GM19099 (cell line): ENCODE results near the gene ABCC4.

ENCODE experiments used
- POLR2A ChIP-seq: IDR thresholded peaks from 3 replicates; pipeline ENCODE4 v1.6.1; 2011; ENCODE audit warnings: low read depth; ENCODE audit not compliant: insufficient read length; ENCODE audit errors: extremely low read depth

The ABCC4 gene, protein sequence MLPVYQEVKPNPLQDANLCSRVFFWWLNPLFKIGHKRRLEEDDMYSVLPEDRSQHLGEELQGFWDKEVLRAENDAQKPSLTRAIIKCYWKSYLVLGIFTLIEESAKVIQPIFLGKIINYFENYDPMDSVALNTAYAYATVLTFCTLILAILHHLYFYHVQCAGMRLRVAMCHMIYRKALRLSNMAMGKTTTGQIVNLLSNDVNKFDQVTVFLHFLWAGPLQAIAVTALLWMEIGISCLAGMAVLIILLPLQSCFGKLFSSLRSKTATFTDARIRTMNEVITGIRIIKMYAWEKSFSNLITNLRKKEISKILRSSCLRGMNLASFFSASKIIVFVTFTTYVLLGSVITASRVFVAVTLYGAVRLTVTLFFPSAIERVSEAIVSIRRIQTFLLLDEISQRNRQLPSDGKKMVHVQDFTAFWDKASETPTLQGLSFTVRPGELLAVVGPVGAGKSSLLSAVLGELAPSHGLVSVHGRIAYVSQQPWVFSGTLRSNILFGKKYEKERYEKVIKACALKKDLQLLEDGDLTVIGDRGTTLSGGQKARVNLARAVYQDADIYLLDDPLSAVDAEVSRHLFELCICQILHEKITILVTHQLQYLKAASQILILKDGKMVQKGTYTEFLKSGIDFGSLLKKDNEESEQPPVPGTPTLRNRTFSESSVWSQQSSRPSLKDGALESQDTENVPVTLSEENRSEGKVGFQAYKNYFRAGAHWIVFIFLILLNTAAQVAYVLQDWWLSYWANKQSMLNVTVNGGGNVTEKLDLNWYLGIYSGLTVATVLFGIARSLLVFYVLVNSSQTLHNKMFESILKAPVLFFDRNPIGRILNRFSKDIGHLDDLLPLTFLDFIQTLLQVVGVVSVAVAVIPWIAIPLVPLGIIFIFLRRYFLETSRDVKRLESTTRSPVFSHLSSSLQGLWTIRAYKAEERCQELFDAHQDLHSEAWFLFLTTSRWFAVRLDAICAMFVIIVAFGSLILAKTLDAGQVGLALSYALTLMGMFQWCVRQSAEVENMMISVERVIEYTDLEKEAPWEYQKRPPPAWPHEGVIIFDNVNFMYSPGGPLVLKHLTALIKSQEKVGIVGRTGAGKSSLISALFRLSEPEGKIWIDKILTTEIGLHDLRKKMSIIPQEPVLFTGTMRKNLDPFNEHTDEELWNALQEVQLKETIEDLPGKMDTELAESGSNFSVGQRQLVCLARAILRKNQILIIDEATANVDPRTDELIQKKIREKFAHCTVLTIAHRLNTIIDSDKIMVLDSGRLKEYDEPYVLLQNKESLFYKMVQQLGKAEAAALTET (N-terminal part only)

DNA sequence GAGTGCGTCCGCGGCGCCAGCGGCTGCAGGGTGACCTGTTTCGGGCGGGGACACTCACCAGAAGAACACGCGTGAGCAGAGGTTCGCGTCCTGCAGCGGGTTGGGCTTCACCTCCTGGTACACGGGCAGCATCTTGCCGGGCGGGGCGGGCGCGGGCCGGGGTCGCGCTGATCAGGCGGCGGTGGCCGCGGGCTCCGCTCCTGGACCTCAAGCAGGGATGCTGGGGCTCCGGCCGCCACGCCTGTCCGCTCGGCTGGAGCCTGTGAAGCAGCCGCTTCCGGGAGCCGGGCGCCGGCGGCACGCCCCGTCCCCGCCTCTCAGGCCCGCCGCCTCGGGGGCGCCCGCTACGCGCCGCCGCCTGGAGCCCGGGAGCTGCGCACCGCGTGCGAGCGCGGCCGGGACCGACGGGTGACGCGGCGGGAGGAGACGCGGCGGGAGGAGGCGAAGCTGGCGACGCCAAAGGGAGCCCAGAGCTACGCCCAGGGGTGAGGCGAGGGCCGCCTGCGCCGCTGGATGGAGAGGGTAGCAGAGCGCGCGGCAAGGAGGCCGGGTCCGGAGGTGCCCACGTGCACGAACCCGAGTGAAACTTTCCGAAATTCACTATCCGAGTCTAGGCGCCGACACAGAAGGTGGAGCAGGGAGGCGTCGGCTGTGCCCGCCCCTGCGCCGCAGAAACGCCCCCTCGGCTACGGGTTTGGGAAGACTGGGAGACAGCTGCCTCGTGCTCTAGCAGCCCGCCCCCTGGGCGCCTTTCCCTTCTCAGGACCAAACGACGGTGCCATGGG lies at the start of gene ABCC4:
ABCC4 (minus strand) TSS at position 269 of the 785 bp plus-strand sequence; CDS start at position 132, 137 bp downstream.
- peak; percentile 59 for TF ChIP-seq POLR2A

DNA sequence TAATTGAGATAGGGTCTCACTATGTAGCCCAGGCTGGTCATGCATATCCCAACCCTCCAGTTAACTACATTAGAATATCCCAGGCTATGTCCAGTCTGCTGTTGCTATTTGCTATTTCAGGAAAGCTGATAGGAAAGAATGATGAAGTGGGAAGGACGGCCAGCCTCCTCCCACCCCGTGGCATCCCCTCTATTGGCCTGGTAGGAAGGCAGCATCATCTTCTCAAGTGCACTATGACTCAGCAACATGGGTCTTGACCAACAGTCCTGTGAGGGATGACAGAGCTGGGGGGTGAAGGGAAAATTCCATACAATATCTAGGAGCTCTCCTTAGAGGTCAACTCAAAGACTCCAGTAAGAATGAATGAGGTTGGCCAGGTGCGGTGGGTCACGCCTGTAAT lies 48.0 kb upstream of the ABCC4 start:
- TF ChIP-seq POLR2A: no peak

- no peak for TF ChIP-seq POLR2A
These were observed 42.7 kb upstream of the ABCC4 start for GRCh38 chr13:95343944-95344343.

- TF ChIP-seq POLR2A: no peak
These were observed 40.2 kb upstream of the ABCC4 start for GRCh38 chr13:95341441-95341840.

DNA sequence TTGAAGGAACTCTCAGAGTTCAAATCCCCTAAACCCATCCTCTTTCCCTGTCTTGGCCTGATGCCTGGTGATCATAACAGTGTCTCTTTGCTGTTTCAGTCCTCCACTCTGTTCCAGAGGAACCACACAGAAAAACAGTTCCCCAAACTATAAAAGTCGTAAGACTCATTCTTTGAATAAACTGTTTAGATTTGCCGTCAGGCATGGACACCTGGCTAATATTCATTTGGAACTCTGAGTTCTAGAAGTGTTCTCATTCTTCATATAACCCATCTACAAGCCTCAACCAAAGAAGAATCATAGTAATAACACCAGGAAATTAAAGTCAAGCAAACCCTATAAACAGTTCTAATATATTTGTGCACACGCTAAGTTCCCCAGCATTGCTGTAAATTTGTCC lies 37.7 kb upstream of the ABCC4 start:
- no peak for TF ChIP-seq POLR2A

DNA sequence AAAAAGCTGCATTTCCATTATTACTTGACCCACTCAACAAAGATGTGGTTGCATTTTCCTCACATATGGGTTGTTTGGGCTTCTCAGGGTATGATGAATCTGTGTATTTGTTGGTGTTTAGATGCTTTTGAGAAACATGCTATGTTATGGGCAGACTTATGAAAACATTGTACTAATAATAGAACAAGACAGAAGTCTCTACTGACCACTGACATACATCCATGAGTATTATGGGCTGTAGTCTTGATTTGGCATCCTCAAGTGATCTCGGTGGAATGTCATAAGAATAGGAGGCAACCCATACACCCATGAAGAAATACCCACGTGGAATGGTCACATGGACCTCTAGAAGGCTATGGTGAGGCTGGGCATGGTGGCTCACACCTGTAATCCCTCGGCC lies 36.3 kb upstream of the ABCC4 start:
- no peak for TF ChIP-seq POLR2A

DNA sequence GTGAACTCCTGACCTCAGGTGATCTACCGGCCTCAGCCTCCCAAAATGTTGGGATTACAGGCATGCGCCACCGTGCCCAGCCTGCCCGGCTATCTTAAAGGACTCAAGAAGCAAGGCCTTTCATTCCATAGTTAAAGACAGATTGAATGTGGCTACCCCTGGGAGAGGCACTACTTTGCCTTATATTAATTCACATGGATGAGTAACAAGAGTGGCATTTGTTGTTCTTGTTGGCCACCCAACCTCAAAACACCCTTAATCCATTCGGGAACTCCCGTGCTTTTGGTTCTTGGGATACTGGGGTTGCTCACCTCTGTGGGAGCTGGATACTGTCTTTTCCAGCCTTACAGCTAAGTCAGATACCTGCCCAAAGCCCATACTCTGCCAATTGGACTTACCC lies 34.4 kb upstream of the ABCC4 start:
- TF ChIP-seq POLR2A: no peak

DNA sequence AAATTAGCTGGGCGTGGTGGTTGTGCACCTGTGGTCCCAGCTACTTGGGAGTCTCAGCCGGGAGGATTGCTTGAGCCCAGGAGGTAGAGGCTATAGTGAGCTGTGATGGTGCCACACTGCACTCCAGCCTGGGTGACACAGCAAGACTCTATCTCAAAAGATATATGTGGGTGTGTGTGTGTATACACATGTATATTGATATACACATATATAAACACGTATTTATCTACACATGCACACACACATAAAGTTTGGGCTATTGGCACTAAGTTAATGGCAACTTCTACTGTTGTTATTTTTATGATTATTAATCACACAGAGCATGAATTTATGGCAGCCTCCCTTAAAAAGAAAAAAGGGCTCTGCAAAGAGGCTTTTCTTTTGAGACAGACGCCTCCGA lies 27.1 kb upstream of the ABCC4 start:
- TF ChIP-seq POLR2A: no peak

DNA sequence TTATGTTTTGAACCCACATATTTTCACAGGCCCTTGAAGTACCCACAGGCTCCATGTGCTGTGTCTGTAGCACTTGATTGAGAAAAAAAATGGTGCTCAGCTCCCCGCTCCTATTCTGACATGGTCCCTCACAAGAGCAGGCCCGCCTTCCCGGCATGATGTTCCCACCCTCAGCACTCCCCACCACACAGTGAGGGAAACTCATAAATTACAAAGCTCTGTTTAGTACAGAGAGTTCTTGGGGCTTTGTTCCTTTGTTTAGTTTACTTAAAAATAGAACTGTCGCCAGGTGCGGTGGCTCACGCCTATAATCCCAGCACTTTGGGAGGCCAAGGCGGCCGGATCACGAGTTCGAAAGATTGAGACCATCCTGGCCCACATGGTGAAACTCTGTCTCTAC lies 25.9 kb upstream of the ABCC4 start:
- no peak for TF ChIP-seq POLR2A

GRCh38 chr13:95326695-95327094 lies 25.4 kb upstream of the ABCC4 start:
- TF ChIP-seq POLR2A: no peak

DNA sequence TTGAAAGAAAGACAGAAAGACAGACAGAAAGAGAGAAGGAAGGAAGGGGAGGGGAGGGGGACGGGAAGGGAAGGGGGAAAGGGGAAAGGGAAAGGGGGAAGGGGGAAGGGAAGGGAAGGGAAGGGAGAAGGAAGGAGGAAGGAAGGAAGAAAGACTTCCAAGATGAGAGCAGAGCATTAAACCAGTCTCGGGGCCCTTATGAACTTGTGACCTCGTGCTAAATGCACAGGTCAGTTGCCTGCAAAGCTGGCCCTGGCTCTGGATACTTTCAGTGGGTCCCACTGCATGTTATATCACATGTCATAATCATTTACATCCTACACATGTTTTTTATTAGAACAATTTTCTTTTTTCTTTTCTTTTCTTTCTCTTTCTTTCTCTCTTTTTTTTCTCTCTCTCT lies 24.2 kb upstream of the ABCC4 start:
- TF ChIP-seq POLR2A: no peak

DNA sequence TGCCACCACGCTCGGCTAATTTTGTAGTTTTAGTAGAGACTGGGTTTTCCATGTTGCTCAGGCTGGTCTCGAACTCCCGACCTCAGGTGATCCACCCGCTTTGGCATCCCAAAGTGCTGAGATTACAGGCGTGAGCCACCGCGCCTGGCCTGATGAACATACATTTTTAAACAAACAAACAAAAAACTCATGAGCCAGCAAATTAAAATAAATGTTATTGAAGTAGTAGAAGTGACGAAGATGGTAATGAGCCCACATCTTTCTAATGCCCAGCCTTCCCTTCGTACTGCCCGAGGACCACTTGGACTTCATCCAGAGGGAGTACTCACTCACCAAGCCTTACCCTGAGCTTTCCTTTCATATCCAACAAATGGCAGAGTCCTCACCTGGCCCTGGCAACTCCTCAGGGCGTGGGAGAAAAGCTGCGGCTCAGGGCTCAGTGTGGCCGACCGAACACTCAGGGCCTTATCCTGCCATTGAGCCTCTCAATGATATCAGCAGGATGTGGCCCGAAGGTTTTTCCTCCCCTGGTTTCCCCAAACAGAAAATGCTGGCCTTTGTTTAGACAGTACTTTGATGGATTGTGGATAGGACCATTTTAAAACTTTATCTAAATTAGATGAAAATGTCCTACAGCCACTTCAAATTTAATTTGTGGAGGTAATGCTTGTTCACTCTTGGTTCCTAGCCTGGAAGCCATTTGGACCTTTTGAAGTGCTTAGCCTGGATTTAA lies 22.8 kb upstream of the ABCC4 start:
- no peak for TF ChIP-seq POLR2A

- no peak for TF ChIP-seq POLR2A
These were observed 18.5 kb upstream of the ABCC4 start for GRCh38 chr13:95319551-95320274.
